Fibroblast of lung (primary cell): Measurements from ENCODE around the gene ZBTB8B. TPM values are rescaled to one million over a fixed set of nuclear protein-coding genes. Genes with fewer than 3 reads are reported as not detected.
"Not testable (repeated sequence)": the region's sequence is repeated elsewhere in the genome, so short reads cannot be mapped to it uniquely, and the experiment has no call there.

Experiments used
- DNase-seq, 2 donors: peaks; one replicate each; pipeline versions ENCODE4 v3.0.0 to v3.0.0-alpha.2; 2010; ENCODE audit warnings: low read depth in 2 of 2
- H2AFZ ChIP-seq: 2 replicates; pipeline ENCODE4 v1.5.1; 2012; ENCODE audit warnings: low read length, control low read depth, inconsistent platforms
- H3K27ac ChIP-seq: 2 replicates; pipeline ENCODE4 v1.5.1; 2011; ENCODE audit warnings: low read length, control low read depth; ENCODE audit not compliant: insufficient read depth
- H3K27me3 ChIP-seq: 2 replicates; pipeline ENCODE4 v1.5.1; 2011; ENCODE audit warnings: mild to moderate bottlenecking, low read length; ENCODE audit not compliant: control insufficient read depth, insufficient read depth
- H3K36me3 ChIP-seq: 2 replicates; pipeline ENCODE4 v1.5.1; 2011; ENCODE audit warnings: low read length; ENCODE audit not compliant: control insufficient read depth, insufficient read depth
- H3K4me1 ChIP-seq: 2 replicates; pipeline ENCODE4 v1.5.1; 2011; ENCODE audit warnings: low read length; ENCODE audit not compliant: control insufficient read depth, insufficient read depth; ENCODE audit errors: extremely low read depth
- H3K4me2 ChIP-seq: 2 replicates; pipeline ENCODE4 v1.5.1; 2011; ENCODE audit warnings: low read length, control low read depth; ENCODE audit not compliant: insufficient read depth; ENCODE audit errors: extremely low read depth
- H3K4me3 ChIP-seq, 4 experiments: fragments of 200-600 bp in 1 of 4; sonication (generic) in 1 of 4; replicated peaks in 1 of 4; 2 replicates each; pipeline ENCODE4 v1.5.1; 2011 to 2016; ENCODE audit warnings: low read length in 4 of 4, low read depth in 3 of 4, mild to moderate bottlenecking in 3 of 4, control low read depth in 2 of 4, inconsistent platforms in 1 of 4, mixed read lengths in 1 of 4; ENCODE audit not compliant: insufficient read depth in 1 of 4; ENCODE audit errors: control extremely low read depth in 1 of 4
- H3K79me2 ChIP-seq: 2 replicates; pipeline ENCODE4 v1.5.1; 2012; ENCODE audit warnings: mild to moderate bottlenecking, low read length, inconsistent platforms; ENCODE audit not compliant: control insufficient read depth, insufficient read depth
- H3K9ac ChIP-seq: 2 replicates; pipeline ENCODE4 v1.5.1; 2011; ENCODE audit warnings: mild to moderate bottlenecking, low read length, control low read depth; ENCODE audit not compliant: insufficient read depth
- H3K9me3 ChIP-seq: 2 replicates; pipeline ENCODE4 v1.5.1; 2012; ENCODE audit warnings: low read depth, low read length; ENCODE audit not compliant: control insufficient read depth, insufficient read depth
- H4K20me1 ChIP-seq: 2 replicates; pipeline ENCODE4 v1.5.1; 2011; ENCODE audit warnings: low read length; ENCODE audit not compliant: control insufficient read depth, insufficient read depth; ENCODE audit errors: extremely low read depth
- CTCF ChIP-seq, 2 donors: IDR thresholded peaks in 1 of 2; conservative IDR thresholded peaks in 1 of 2; 1 replicate in 1 of 2; 2 replicates in 1 of 2; pipeline ENCODE4 v1.5.1; 2011 to 2012; ENCODE audit warnings: low read length in 2 of 2, control low read depth in 1 of 2, inconsistent platforms in 1 of 2, low read depth in 1 of 2, mild to moderate bottlenecking in 1 of 2
- EZH2 ChIP-seq: IDR thresholded peaks from 2 replicates; pipeline ENCODE4 v1.5.1; 2012; ENCODE audit warnings: low read length, control low read depth, mild to moderate bottlenecking; ENCODE audit errors: missing control alignments
- polyA plus RNA-seq, 2 donors: library from polyadenylated mRNA; depleted of rRNA in 1 of 2; stranded (reverse) in 1 of 2; unstranded in 1 of 2; fragments of >200 nt; gene quantifications; 2 replicates each; pipeline ENCODE4 v1.2.1, GENCODE V29; 2011 to 2012; ENCODE audit warnings: missing spikeins in 1 of 2
- total RNA-seq: library from RNA; depleted of rRNA; stranded (reverse); fragments of >200 nt; gene quantifications from 2 replicates; pipeline ENCODE4 v1.2.1, GENCODE V29; 2014

ZBTB8B gene
- total and polyA plus RNA-seq, 2 donors (not counting 1 experiment from before 2014, with no cell fraction given), result not detected

GRCh38 chr1:32474954-32475353 lies 10.1 kb downstream of the ZBTB8B start:
- Histone ChIP-seq H3K4me1 (no peaks in the 10 kb centered on the region), H3K9ac (no peak overlapping the region), H3K4me3 (no peak overlapping the region), H3K4me2 (no peak overlapping the region), H2AFZ (no peak overlapping the region), H3K36me3 (no peaks in the 10 kb centered on the region), H3K27ac (no peak overlapping the region), H3K9me3 (no peaks in the 10 kb centered on the region), H3K27me3 (peaks cover 14% of the 10 kb centered on the region), H3K79me2 (no peaks in the 10 kb centered on the region), H4K20me1 (no peaks in the 10 kb centered on the region)
- no peak for DNase-seq
- TF ChIP-seq EZH2, result no peak
- TF ChIP-seq CTCF (conservative IDR thresholded peaks at IDR 0.05 in 1 of 2, IDR thresholded peaks at IDR 0.05 in 1 of 2; ENCODE audit: low read depth in 1 of 2, low read length in 2 of 2), result no peak

GRCh38 chr1:32480003-32480402 lies 15.1 kb downstream of the ZBTB8B start:
- H3K4me1 ChIP-seq, result no peaks in the 10 kb centered on the region
- no peaks in the 10 kb centered on the region for H3K79me2 ChIP-seq
- no peak for DNase-seq
- H3K27ac ChIP-seq, result no peak overlapping the region
- H3K9ac ChIP-seq, result no peak overlapping the region
- no peaks in the 10 kb centered on the region for H3K36me3 ChIP-seq
- no peaks in the 10 kb centered on the region for H4K20me1 ChIP-seq
- H2AFZ ChIP-seq, result no peak overlapping the region
- H3K9me3 ChIP-seq, result no peaks in the 10 kb centered on the region
- H3K4me2 ChIP-seq, result no peak overlapping the region
- H3K4me3 ChIP-seq, result no peak overlapping the region
- peaks cover 7% of the 10 kb centered on the region for H3K27me3 ChIP-seq
- TF ChIP-seq EZH2 (no peak), CTCF (conservative IDR thresholded peaks at IDR 0.05 in 1 of 2, IDR thresholded peaks at IDR 0.05 in 1 of 2; ENCODE audit: low read depth in 1 of 2, low read length in 2 of 2) (no peak)

- H3K4me2 ChIP-seq, result no peak overlapping the region
- TF ChIP-seq EZH2 (no peak), CTCF (conservative IDR thresholded peaks at IDR 0.05 in 1 of 2, IDR thresholded peaks at IDR 0.05 in 1 of 2; ENCODE audit: low read depth in 1 of 2, low read length in 2 of 2) (no peak)
- H3K4me1 ChIP-seq, result no peaks in the 10 kb centered on the region
- no peak for DNase-seq
- no peak overlapping the region for H3K9ac ChIP-seq
- H2AFZ ChIP-seq, result no peak overlapping the region
- no peaks in the 10 kb centered on the region for H3K9me3 ChIP-seq
- no peaks in the 10 kb centered on the region for H3K79me2 ChIP-seq
- H3K36me3 ChIP-seq, result no peaks in the 10 kb centered on the region
- H4K20me1 ChIP-seq, result no peaks in the 10 kb centered on the region
- H3K27ac ChIP-seq, result no peak overlapping the region
- peaks cover 9% of the 10 kb centered on the region for H3K27me3 ChIP-seq
- no peak overlapping the region for H3K4me3 ChIP-seq
These were observed 15.9 kb downstream of the ZBTB8B start for GRCh38 chr1:32480761-32481160.

DNA sequence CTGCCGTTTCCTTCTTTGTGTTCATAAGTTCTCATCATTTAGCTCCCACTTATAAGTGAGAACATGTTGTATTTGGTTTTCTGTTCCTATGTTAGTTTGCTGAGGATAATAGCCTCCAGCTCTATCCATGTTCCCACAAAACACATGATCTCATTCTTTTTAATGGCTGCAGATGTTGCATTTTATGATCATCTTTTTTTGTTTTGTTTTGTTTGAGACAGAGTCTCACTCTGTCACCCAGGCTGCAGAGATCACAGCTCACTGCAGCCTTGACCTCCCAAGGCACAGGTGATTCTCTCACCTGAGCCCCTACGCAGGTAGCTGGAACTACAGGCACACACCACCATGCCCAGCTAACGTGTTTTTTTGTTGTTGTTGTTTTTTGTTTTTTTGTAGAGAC lies 16.9 kb downstream of the ZBTB8B start:
- not testable (repeated sequence) for H3K4me3 ChIP-seq, H3K9ac ChIP-seq, DNase-seq, H3K4me2 ChIP-seq, H4K20me1 ChIP-seq, H3K79me2 ChIP-seq, H3K27me3 ChIP-seq, H3K36me3 ChIP-seq, H3K9me3 ChIP-seq, H2AFZ ChIP-seq, H3K4me1 ChIP-seq, H3K27ac ChIP-seq
